Esophagus squamous epithelium (tissue), 4 donors: ENCODE results near the gene SLC39A1.

Experiments
- POLR2A ChIP-seq, 4 donors: fragments of 450-650 bp; IDR thresholded peaks; one replicate each; pipeline ENCODE4 v1.6.1; 2017; ENCODE audit warnings: antibody characterized with exemption in 4 of 4, mild to moderate bottlenecking in 4 of 4, moderate library complexity in 3 of 4
- TF ChIP-seq, protein P1 (sequence below), 6 experiments: fragments of 450-650 bp in 4 of 6; fragments of 200-600 bp in 2 of 6; sonication (generic) in 2 of 6; IDR thresholded peaks; one replicate each; pipeline ENCODE4 v1.5.1; 2016 to 2019; ENCODE audit warnings: antibody characterized with exemption in 6 of 6, mild to moderate bottlenecking in 4 of 6, moderate library complexity in 4 of 6

DNA sequence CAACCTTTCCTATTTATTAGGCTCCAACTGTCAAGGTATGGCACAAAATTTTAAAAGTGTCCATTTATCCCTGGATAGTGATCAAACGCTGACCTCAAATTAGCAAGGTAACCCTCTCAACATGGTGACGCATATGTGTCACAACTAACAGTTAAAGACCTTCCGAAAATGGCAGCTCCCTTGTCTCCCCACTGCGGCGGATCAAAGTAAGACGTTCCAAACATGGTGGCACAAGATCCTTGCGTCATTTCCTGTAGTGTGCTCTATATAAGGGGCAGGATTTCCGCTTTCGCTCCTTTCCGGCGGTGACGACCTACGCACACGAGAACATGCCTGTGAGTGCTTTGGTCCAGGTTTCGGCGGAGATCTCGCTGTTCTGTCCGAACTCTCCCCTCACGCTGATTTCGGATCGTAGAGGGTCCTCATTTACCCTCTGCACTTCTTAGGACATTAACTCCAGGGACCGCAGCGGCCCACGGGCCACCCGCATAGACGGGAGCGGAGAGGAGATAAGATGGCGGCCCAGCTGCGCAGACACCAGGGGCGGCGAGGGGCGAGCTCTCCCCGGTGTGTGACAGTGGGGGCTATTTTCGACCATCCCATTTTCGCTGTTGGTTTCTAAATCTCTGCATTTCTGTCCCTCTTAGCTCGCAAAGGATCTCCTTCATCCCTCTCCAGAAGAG, 27.3 kb upstream of the SLC39A1 start, which contains the start of gene RPS27:
- TF ChIP-seq POLR2A (IDR thresholded peaks at IDR 0.05) = peak in 3 of 4 donors; percentile 86 to 98 (median 96)
- TF ChIP-seq, protein P1, sequence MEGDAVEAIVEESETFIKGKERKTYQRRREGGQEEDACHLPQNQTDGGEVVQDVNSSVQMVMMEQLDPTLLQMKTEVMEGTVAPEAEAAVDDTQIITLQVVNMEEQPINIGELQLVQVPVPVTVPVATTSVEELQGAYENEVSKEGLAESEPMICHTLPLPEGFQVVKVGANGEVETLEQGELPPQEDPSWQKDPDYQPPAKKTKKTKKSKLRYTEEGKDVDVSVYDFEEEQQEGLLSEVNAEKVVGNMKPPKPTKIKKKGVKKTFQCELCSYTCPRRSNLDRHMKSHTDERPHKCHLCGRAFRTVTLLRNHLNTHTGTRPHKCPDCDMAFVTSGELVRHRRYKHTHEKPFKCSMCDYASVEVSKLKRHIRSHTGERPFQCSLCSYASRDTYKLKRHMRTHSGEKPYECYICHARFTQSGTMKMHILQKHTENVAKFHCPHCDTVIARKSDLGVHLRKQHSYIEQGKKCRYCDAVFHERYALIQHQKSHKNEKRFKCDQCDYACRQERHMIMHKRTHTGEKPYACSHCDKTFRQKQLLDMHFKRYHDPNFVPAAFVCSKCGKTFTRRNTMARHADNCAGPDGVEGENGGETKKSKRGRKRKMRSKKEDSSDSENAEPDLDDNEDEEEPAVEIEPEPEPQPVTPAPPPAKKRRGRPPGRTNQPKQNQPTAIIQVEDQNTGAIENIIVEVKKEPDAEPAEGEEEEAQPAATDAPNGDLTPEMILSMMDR (IDR thresholded peaks at IDR 0.05) = peak in 1 of 6 experiments; percentile 20
